K562 (cell line): ENCODE measurements around the gene PA2G4. TPM values are rescaled to one million over a fixed set of nuclear protein-coding genes. Genes with fewer than 3 reads are reported as not detected.

ENCODE experiments used
- CC2D1A ChIP-seq: fragments of 450-650 bp; IDR thresholded peaks from 2 replicates; pipeline ENCODE4 v1.6.1; 2017; ENCODE audit warnings: mild to moderate bottlenecking
- CHCHD3 ChIP-seq: fragments of 250-450 bp; sonication (Bioruptor Pico); IDR thresholded peaks from 2 replicates; pipeline ENCODE4 v2.1.2; 2022; ENCODE audit warnings: mild to moderate bottlenecking
- CREB1 ChIP-seq, 2 experiments: sonication (generic) in 1 of 2; formaldehyde crosslinking in 1 of 2; IDR thresholded peaks; 2 replicates each; pipeline versions ENCODE4 v1.6.1 to v1.8.0; 2012 to 2022; ENCODE audit warnings: inconsistent platforms in 1 of 2, mild to moderate bottlenecking in 1 of 2, missing genetic modification reagents in 1 of 2, moderate library complexity in 1 of 2
- GABPB1 ChIP-seq: sonication (generic); formaldehyde crosslinking; IDR thresholded peaks from 2 replicates; pipeline ENCODE4 v1.8.0; 2022; ENCODE audit warnings: mild to moderate bottlenecking, missing genetic modification reagents
- MYBL2 ChIP-seq, 2 experiments: fragments of 450-650 bp in 1 of 2; sonication (generic) in 1 of 2; formaldehyde crosslinking in 1 of 2; IDR thresholded peaks; 2 replicates each; pipeline versions ENCODE4 v1.6.1 to v1.8.1; 2017 to 2022; ENCODE audit warnings: borderline replicate concordance in 1 of 2, inconsistent platforms in 1 of 2, low read depth in 1 of 2, mild to moderate bottlenecking in 1 of 2, missing genetic modification reagents in 1 of 2, moderate library complexity in 1 of 2
- RFX5 ChIP-seq: IDR thresholded peaks from 2 replicates; pipeline ENCODE4 v1.6.1; 2011; ENCODE audit warnings: low read depth, mild to moderate bottlenecking, improper control_type of control experiment, low read length
- YBX1 ChIP-seq: fragments of 450-650 bp; IDR thresholded peaks from 2 replicates; pipeline ENCODE4 v1.7.1; 2016; ENCODE audit warnings: mild to moderate bottlenecking
- ZNF707 ChIP-seq: fragments of 250-450 bp; sonication (Bioruptor Pico); conservative IDR thresholded peaks from 2 replicates; pipeline ENCODE4 v1.8.0; 2022; ENCODE audit warnings: inconsistent platforms, mild to moderate bottlenecking, moderate library complexity
- polyA plus RNA-seq, 8 experiments: library from polyadenylated mRNA; depleted of rRNA in 4 of 8; stranded (reverse) in 5 of 8; unstranded in 3 of 8; fragments of >200 nt; fragmentation: Nextera tagmentation in 2 of 8; fragmentation: Illumina TruSeq in 1 of 8; extraction: Ambion mirVana in 2 of 8; extraction: Trizol in 1 of 8; gene quantifications; 2 replicates each; pipeline versions ENCODE4 v1.2.1 to v1.2.3, GENCODE V29; 2011 to 2014; ENCODE audit warnings: inconsistent platforms in 1 of 8, missing spikeins in 1 of 8
- total RNA-seq, 7 experiments: library from RNA; depleted of rRNA in 6 of 7; stranded (reverse); fragments of >200 nt in 6 of 7; fragmentation: Illumina TruSeq in 2 of 7; extraction: Trizol in 2 of 7; gene quantifications; 2 replicates each; pipeline versions ENCODE4 v1.2.1 to v1.2.3, GENCODE V29; 2011 to 2021; ENCODE audit warnings: low replicate concordance in 1 of 7
- TF ChIP-seq, protein P1 (sequence below): sonication (generic); formaldehyde crosslinking; IDR thresholded peaks from 2 replicates; pipeline ENCODE4 v1.8.0; 2022; ENCODE audit warnings: mild to moderate bottlenecking, missing genetic modification reagents
- TF ChIP-seq, protein P2 (sequence below): sonication (generic); formaldehyde crosslinking; IDR thresholded peaks from 2 replicates; pipeline ENCODE4 v1.8.1; 2023; ENCODE audit warnings: mild to moderate bottlenecking, missing genetic modification reagents, moderate library complexity

Gene PA2G4
- total and polyA plus RNA-seq, 9 of the 15 experiments (the other 6 are each of a cell fraction or from before 2014, with no cell fraction given) = 230 to 925 (median 638) TPM

DNA sequence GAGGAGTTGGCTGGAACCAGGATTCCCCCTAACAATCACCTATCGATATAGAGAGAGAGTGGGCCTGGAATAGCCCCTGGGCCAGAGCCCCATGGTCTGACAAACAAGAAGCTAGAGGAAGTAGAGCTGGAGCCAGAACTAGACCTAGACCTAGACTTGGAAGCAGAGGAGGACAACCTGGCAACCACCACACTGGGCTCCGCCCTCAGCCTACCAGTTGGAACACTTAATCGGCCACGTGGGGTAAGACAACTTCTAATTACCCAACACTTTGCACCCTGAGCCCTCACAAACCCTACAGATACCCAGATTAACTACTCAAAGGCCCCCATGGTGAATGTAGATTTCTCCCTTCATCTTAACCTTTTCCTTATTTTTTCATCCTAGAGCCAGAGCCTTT, 4.6 kb upstream of the PA2G4 start (continued):
- TF ChIP-seq CREB1 (IDR thresholded peaks at IDR 0.05) (no peak), CREB1 (CRISPR knock-in tag; IDR thresholded peaks at IDR 0.05) (no peak), CC2D1A (no peak), GABPB1 (no peak), MYBL2 (IDR thresholded peaks at IDR 0.05; ENCODE audit: low read depth) (no peak), MYBL2 (CRISPR knock-in tag; IDR thresholded peaks at IDR 0.05; ENCODE audit: borderline replicate concordance) (no peak), CHCHD3 (CRISPR knock-in tag) (no peak), RFX5 (no peak), YBX1 (no peak), ZNF707 (CRISPR knock-in tag) (no peak)
- TF ChIP-seq, protein P1, sequence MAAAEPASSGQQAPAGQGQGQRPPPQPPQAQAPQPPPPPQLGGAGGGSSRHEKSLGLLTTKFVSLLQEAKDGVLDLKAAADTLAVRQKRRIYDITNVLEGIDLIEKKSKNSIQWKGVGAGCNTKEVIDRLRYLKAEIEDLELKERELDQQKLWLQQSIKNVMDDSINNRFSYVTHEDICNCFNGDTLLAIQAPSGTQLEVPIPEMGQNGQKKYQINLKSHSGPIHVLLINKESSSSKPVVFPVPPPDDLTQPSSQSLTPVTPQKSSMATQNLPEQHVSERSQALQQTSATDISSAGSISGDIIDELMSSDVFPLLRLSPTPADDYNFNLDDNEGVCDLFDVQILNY = no peak
- TF ChIP-seq, protein P2, sequence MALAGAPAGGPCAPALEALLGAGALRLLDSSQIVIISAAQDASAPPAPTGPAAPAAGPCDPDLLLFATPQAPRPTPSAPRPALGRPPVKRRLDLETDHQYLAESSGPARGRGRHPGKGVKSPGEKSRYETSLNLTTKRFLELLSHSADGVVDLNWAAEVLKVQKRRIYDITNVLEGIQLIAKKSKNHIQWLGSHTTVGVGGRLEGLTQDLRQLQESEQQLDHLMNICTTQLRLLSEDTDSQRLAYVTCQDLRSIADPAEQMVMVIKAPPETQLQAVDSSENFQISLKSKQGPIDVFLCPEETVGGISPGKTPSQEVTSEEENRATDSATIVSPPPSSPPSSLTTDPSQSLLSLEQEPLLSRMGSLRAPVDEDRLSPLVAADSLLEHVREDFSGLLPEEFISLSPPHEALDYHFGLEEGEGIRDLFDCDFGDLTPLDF (CRISPR knock-in tag) = no peak
